HG03442 (cell line): ENCODE measurements around the gene LSM10.

Experiments used
- ATAC-seq: cut with Tn5 transposase; IDR thresholded peaks from one replicate; pipeline ENCODE4 v1.9.1; 2021; ENCODE audit warnings: mild to moderate bottlenecking, moderate library complexity; ENCODE audit not compliant: unreplicated experiment

Gene LSM10

GRCh38 chr1:36397378-36398230 lies at the start of gene LSM10:
TSS of gene LSM10 (minus strand) at chr1:36397908. CDS start at chr1:36394129, 3,779 bp downstream.
- ATAC-seq: peak; percentile 50

- ATAC-seq: no peak
These were observed 49.7 kb upstream of the LSM10 start for GRCh38 chr1:36447450-36447849.

DNA sequence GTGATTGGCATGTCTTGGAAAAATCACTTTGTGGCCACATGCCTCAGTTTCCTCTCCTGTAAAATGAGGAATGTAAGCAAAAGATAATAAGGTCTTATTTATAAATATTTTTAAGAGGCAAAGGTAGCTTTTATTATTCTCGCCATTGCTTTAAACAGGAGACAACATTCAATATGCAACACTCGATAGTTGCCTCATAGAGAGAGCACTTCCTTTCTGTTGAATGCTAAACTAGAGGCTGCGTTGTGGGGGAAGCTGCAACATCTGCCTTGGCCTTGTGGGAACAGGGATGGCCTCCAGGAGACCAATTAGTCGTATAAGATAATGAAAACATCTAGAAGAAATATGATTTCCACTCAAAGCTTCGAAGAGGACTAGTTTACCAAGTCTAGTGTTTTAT lies 49.0 kb upstream of the LSM10 start:
- ATAC-seq: no peak

- ATAC-seq: no peak
These were observed 48.6 kb upstream of the LSM10 start for GRCh38 chr1:36446271-36446670.

GRCh38 chr1:36443297-36443696 lies 45.6 kb upstream of the LSM10 start:
- no peak for ATAC-seq

DNA sequence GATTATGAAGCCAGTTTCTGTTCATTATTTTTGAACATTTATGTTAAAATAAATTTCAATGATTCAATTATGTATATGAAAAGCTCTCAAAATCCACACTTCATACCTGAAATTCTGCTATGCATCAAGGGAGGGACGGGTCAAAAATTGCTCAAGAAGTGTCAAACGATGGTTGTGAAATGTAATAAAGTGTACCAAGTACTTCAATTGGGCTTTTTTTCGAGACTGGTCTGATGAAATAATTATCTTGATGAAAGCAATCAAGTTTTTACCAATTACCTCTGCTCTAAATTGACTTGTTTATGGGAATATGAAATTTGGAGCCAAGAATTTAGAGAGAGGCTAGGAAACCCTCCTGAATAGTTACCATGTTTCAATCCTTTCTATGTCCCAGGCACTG lies 44.6 kb upstream of the LSM10 start:
- no peak for ATAC-seq

GRCh38 chr1:36440646-36441045 lies 42.9 kb upstream of the LSM10 start:
- no peak for ATAC-seq

DNA sequence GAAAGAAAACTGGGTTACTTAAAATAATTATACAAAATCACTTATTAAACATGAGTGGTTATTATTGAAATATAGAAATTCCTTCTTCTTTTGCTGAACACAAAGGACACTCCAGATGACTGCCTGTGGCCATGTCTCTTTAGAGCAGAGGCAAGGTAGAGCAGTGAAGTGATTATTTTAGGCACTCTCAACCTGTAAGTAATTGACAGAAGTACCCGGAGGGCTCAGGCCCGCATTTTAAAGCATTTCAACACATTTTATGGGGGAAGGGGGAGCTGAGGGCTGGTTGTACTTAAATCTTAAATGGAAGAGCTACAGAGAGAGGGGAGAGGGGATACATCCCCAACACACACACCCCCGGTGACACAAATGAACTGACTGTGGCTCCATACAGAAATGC lies 42.3 kb upstream of the LSM10 start:
- no peak for ATAC-seq

DNA sequence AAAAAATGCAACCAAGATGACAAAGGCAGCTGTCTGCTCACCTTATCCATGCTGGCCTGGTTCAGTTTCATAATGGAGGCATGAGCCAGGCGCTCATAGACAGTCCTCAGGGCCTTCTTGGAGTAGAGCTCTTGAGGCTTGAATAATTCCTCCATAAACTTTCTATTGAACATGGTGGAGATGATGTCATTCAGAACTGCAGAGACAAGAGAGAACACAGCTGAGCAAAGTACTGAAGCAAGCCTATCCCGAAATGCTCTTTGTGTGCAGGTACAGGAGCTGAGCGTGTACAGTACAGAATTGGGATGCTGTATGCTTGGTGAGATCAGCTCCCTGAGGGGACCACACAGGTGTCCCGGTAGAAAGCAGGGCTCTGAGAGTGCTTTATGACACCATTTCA lies 41.0 kb upstream of the LSM10 start:
- ATAC-seq: no peak

DNA sequence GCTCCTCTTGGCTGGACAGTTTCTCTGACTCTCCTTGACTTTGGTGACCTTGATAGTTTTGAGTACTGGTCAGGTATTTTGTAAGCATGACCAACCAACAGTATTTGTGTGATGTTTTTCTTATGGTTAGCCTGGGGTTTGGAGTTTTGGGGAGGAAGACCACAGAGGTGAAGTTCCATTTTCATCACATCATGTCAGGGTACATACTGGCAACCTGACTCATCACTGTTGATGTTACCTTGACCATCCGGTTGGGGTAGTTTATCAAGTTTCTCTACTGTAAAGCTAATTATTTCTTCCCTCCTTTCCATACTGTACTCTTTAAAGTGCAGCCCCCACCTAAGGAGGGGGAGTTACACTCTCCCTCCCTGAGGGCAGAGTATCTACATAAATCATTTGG lies 39.1 kb upstream of the LSM10 start:
- no peak for ATAC-seq

GRCh38 chr1:36433102-36433501 lies 35.4 kb upstream of the LSM10 start:
- no peak for ATAC-seq

DNA sequence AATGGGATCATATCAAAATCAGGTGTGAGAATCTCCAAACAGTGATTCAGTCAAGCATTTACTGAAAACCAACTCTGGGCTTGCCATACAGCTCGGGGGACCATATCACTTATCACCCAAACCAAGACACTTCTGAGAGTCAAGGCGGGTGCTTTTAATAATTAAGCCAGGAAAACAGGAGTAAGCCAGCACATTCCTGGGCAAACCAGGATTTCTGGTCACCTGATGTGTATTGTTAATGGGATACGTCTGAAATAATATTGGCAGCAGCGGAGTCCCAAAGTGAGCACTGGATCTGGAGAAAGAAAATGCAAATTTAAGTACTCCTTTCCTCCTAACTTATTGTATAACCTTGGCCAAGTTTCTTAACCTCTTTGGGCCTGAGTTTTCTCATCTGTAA lies 34.9 kb upstream of the LSM10 start:
- no peak for ATAC-seq

- ATAC-seq: no peak
These were observed 28.1 kb upstream of the LSM10 start for GRCh38 chr1:36425791-36426190.

- ATAC-seq: no peak
These were observed 23.9 kb upstream of the LSM10 start for GRCh38 chr1:36421649-36422048.

DNA sequence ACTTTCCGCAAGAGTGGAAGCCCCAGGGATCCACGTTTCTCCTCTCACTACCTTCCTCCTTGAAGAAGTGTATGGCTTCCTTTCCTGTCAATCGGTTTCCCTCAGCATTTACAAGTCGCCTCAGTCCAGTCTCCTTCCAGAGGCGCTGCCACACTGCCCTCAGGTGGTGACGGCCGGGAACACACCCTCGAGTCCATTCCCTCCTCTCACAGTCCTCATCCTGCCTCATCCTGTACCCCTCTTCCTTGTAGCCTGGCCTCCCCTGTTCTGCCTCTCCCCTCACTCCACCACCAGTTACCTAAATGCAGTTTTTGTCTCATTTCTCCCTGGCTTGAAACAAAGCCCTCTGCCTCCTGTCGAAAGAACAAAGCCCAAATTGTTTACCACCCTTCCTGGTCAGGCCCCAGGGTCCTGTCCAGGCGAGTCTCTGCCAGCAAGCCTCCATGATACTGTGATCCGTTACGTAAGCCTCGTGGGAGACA lies 23.2 kb upstream of the LSM10 start:
- no peak for ATAC-seq

- no peak for ATAC-seq
These were observed 22.7 kb upstream of the LSM10 start for GRCh38 chr1:36420409-36420808.

GRCh38 chr1:36419569-36419968 lies 21.9 kb upstream of the LSM10 start:
- ATAC-seq: no peak

DNA sequence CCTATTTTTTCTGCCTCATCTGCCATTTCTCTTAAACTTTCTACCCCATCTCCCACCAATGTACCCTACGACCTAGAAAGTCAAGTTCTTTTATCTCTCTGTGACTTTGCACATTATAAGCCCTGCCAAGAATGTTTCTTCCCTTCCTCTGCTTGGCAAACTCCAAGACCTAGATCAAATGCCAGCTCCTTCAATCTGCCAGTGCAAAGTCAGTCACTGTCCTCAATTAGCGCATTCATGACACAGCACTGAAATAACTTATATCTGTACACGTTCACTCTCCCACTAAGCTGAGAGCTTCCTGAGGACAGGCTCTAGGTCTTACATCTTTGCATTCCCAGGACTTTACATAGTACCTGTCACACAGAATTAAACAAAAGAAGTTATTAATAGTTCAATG lies 21.4 kb upstream of the LSM10 start:
- no peak for ATAC-seq

GRCh38 chr1:36417931-36418330 lies 20.2 kb upstream of the LSM10 start:
- ATAC-seq: no peak

DNA sequence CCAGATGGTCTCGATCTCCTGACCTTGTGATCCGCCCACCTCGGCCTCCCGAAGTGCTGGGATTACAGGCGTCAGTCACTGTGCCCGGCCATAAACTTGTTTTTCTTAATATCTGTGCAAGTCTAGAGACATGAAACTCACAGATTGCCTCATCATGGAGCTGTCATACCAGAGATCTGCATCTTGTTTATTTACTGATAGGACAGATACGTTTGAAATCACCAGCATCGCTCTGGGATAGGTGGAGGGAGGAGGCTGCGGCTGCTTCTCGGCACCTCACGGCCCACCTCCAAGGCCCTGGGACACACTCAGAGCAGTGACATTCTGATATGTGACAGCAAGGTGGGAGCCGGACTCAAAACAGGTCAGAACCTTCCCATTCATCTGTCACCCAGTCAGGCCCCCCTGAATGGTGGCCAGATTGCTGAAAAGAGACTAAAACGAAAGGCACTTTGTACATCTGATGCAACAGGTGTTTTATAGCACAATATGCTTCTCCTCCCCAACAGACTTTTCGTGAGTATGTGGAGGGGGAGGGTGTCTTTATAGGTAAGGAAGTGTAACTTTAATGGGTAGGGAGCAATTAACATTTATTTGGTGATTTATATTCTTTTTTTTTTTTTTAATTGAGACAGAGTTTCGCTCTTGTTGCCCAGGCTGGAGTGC lies 18.1 kb upstream of the LSM10 start:
- no peak for ATAC-seq

DNA sequence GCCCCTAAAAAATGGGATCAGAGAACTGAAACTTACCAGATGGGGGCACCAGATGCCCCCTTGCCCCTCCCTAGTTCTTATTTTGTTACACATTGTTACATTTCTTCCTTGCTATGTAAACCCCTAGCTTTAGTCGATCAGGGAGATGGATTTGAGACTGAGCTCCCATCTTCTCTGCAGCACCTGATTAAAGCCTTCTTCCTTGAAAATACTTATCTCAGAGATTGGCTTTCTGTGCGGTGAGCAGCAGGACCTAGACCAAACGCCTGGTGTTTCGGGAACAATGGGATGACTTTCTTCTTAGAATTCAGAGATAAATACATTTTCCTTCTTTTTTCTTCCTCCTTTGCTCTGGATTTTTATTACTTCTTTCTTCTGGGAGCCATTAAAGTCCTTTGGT lies 16.7 kb upstream of the LSM10 start:
- ATAC-seq: no peak
